AG09319 (cell line): ENCODE measurements around the gene HSDL2.
"Not testable (repeated sequence)": the region's sequence is repeated elsewhere in the genome, so short reads cannot be mapped to it uniquely, and the experiment has no call there.

Experiments used
- DNase-seq: peaks from one replicate; pipeline ENCODE4 v3.0.0-alpha.2; 2010; ENCODE audit warnings: low read depth; ENCODE audit errors: extremely low read depth
- TF ChIP-seq, protein P1 (sequence below): IDR thresholded peaks from 2 replicates; pipeline ENCODE4 v1.5.1; 2011; ENCODE audit warnings: low read depth, mild to moderate bottlenecking, inconsistent platforms, low read length, moderate library complexity

Gene HSDL2

DNA sequence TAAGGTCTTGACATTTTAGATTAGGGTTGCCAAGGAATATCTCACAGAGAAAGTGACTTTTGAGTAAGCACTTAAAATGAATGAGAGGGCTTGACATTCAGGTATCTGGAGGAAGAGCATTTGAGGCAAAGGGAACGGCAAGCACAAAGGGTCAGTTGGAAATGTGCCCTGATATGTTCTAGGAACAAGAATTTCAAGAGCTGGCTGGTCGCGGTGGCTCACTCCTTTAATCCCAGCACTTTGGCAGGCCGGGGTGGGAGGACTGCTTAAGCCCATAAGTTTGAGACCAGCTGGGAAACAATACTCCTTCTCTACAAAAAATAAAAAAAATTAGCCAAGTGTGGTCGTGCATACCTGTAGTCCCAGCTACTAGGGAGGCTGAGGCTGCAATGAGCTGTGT is 123.3 kb downstream of the HSDL2 start:
- TF ChIP-seq, protein P1, sequence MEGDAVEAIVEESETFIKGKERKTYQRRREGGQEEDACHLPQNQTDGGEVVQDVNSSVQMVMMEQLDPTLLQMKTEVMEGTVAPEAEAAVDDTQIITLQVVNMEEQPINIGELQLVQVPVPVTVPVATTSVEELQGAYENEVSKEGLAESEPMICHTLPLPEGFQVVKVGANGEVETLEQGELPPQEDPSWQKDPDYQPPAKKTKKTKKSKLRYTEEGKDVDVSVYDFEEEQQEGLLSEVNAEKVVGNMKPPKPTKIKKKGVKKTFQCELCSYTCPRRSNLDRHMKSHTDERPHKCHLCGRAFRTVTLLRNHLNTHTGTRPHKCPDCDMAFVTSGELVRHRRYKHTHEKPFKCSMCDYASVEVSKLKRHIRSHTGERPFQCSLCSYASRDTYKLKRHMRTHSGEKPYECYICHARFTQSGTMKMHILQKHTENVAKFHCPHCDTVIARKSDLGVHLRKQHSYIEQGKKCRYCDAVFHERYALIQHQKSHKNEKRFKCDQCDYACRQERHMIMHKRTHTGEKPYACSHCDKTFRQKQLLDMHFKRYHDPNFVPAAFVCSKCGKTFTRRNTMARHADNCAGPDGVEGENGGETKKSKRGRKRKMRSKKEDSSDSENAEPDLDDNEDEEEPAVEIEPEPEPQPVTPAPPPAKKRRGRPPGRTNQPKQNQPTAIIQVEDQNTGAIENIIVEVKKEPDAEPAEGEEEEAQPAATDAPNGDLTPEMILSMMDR: no peak

DNA sequence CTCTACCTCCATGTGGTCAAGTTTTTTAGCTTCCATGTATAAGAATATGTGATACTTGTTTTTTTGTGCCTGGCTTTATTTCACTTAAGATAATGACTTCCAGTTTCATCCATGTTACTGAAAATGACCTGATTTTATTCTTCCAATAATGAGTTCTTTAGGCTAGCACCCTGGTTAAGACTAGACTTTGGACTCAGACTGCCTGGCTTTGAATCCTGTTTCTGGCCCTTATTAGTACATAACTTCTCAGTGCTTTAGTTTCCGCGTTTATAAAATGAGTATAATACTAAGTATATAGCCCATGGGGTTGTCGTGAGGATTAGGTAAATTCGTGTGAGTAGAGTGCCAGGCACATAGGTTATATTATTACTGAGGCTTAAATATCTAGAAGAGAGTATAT is 125.2 kb downstream of the HSDL2 start:
- TF ChIP-seq, protein P1: no peak
- DNase-seq: no peak

More for the DNA sequence above, 123.3 kb downstream of the HSDL2 start:
- no peak for DNase-seq

DNA sequence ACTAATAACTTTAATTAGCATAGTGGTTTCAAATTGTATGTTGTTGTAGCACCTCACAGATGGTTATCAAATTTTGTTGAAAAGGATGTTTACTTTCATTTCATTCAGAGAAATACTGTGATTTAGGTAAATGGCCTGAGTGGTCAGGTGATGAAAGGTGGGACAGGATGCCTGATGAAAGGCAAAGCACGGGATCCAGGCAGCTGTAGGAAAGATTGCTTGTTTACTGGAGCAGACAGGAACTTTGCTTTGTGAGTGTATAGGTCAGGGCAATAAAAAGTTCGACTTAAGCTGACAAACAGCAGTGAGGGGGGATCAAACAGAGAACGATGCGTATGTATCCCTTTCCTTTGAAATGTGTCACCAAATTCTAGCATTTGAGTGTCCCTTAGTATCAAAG is 125.7 kb downstream of the HSDL2 start:
- TF ChIP-seq, protein P1: no peak

DNA sequence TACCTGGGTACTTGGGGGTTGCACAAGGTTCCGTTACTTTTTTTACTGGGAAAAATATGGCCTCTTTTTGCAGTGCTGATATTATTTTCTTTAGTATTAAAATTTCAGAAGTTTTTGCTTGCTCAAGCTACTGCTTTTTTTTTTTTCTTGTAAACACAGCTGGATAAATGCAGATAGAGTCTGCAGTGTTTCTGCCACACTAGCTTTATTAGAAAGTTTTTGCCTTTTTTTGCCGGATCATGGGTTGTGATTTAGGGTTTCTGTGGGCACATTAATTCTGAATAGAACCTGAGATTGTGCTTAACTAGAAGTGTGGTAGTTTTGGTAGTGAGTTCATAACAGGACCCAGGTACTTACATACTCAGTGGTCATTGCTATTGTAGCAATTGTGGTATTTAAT is 126.7 kb downstream of the HSDL2 start:
- TF ChIP-seq, protein P1: no peak
- DNase-seq: no peak

More for the DNA sequence above, 125.7 kb downstream of the HSDL2 start:
- no peak for DNase-seq

DNA sequence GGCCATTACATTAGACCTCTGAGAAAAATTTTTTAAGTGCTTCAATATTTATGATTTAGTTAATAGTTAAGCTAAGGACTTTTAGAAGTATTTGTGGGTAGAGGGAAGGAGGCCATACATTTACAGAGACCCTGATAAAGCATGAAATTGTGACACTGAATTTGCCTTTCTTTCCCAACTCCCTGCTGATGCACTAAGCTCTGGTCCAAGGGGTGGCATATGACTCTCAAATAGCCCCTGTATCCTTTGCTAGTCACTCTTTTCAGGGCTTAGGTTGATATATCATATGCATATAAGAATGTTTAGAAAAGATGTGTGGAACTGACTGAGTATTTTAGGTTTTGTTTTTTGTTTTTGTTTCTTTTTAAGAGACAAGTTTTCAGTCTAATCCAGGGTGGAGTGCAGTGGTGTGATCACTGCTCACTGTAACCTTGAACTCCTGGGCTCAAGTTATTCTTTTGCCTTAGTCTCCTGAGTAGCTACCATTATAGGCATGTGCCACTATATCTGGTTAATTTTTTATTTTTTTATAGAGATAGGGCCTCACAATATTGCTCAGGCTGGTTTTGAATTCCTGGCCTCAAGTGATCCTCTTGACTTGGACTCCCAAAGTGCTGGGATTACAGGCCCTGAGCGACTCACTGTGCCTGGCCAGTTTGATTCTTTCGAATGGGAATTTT is 127.2 kb downstream of the HSDL2 start:
- TF ChIP-seq, protein P1: no peak
- no peak for DNase-seq

DNA sequence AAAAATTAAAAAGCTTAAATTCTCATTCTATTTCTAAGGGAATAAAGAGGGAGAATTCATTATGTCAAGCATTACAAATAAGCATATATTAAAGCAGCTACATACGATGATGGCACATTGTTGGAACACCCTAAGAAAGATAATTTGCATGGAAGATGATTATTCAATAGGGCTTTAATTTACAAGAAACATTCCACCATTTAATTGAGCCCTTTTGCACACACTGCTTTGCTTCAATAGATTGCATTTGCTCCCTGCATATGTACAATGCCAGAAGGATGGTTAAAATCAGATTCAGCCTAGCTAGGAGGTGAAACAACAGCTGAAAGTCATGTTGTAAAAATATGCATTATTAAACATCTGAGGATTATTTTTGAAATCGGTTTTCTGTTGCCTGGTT is 128.5 kb downstream of the HSDL2 start:
- TF ChIP-seq, protein P1: no peak
- DNase-seq: no peak

DNA sequence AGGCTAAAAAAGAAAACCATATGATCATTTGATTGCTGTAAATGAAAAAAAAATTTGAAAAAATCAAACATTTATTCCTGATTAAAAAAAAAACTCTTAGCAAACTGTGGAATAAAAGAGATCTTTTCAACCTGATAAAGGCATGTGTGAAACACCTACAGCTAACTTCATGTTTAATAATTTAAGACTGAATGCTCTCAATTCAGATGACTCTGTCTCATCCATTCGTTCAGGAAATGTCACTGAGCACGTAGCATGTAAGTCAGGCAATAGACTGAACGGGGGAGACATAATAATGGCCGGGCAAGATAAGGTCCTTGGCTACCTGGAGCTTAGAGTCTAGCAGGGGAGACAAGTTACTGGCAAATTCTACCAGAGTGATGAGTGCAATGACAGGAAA is 132.5 kb downstream of the HSDL2 start:
- DNase-seq: not testable (repeated sequence)

DNA sequence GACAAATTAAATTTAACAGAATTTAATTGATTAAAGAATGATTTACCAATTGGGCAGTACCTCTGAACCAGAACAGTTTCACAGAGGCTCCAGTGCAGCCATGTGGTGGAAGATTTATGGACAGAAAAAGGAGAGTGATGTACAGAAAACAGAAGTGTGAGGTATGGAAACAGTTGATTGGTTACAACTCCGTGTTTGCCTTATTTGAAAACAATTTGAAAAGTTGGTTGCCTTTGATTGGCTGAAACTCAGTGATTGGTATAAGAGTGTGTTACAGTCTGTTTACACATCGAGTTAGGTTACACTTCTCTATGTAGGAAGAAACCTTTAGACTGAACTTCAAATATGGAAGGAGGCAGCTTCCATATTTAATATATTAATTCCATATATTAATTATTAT is 136.9 kb downstream of the HSDL2 start:
- TF ChIP-seq, protein P1: no peak
- DNase-seq: no peak
